H1 (cell line): ENCODE measurements around the gene EPB41L1.

ENCODE experiments used
- CBX5 ChIP-seq: fragments of 300-800, 300-1000 bp; sonication (generic); IDR thresholded peaks from 2 replicates; pipeline ENCODE4 v1.7.1; 2016; ENCODE audit warnings: antibody characterized with exemption, low read length, low read depth
- CHD1 ChIP-seq: IDR thresholded peaks from 2 replicates; pipeline ENCODE4 v1.6.1; 2012; ENCODE audit warnings: low read depth, low read length, improper control_type of control experiment
- CTCF ChIP-seq, 3 experiments: IDR thresholded peaks; 1 replicate in 2 of 3; 2 replicates in 1 of 3; pipeline versions ENCODE4 v1.5.1 to v1.6.1; 2011; ENCODE audit warnings: low read length in 3 of 3, mild to moderate bottlenecking in 3 of 3, inconsistent platforms in 2 of 3, low read depth in 1 of 3, moderate library complexity in 1 of 3; ENCODE audit not compliant: insufficient read depth in 1 of 3; ENCODE audit errors: control extremely low read depth in 1 of 3
- FOSL1 ChIP-seq: IDR thresholded peaks from 2 replicates; pipeline ENCODE4 v1.6.1; 2011; ENCODE audit warnings: mild to moderate bottlenecking, low read depth, low read length, moderate library complexity; ENCODE audit not compliant: insufficient read depth
- HDAC6 ChIP-seq: IDR thresholded peaks from one replicate; pipeline ENCODE4 v1.7.1; 2012; ENCODE audit warnings: low read depth, mild to moderate bottlenecking, inconsistent platforms, low read length, moderate library complexity
- MAFK ChIP-seq: IDR thresholded peaks from 2 replicates; pipeline ENCODE4 v1.6.1; 2012; ENCODE audit warnings: low read depth, mild to moderate bottlenecking, improper control_type of control experiment, low read length
- POLR2AphosphoS5 ChIP-seq: IDR thresholded peaks from 2 replicates; pipeline ENCODE4 v1.6.1; 2011; ENCODE audit warnings: low read depth, low read length

DNA sequence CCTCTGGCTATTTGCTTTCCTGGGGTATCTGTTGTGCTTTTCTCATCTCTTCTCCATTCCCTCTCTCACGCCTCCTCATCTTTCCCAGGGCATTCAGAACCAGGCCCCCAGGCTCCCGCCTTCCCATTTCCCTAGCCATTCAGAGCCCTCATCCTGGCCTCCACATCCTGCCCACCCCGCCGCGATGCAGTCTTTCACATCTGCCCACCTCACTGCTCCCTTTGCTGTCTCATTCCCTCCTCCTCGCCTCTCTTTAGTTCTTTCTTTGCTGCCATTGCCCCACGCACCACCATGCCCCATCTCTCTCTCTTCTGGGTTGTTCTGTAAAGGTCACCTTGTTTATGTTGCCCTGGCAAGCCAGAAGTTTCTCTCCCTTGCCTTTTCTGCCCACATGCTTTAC is 71.1 kb downstream of the EPB41L1 start:
- no peak for TF ChIP-seq MAFK
- no peak for TF ChIP-seq CTCF (IDR thresholded peaks at IDR 0.05; ENCODE audit: control extremely low read depth in 1 of 3, insufficient read depth in 1 of 3, low read depth in 1 of 3, low read length in 3 of 3)
- TF ChIP-seq CHD1: no peak
- TF ChIP-seq HDAC6: no peak
- no peak for TF ChIP-seq CBX5
- no peak for TF ChIP-seq POLR2AphosphoS5
- TF ChIP-seq FOSL1: no peak
